ENCODE results near the gene DAB2IP.

Gene DAB2IP

GRCh38 chr9:121801579-121801978, 150.1 kb downstream of the DAB2IP start:
- Histone ChIP-seq H3K4me3 (ENCODE audit: insufficient read depth, low read length, poor library complexity, severe bottlenecking) (no peak overlapping the region), H3F3A (ENCODE audit: insufficient read depth) (no peaks in the 10 kb centered on the region), H3K27ac (ENCODE audit: low read depth, low read length) (no peak overlapping the region), H3K36me3 (ENCODE audit: low read length) (no peaks in the 10 kb centered on the region), H3K9me2 (replicated peaks; ENCODE audit: insufficient read depth, low read length) (no peaks in the 10 kb centered on the region), H2AFZ (ENCODE audit: low read depth, low read length, severe bottlenecking) (no peak overlapping the region), H4K20me1 (ENCODE audit: low read depth, low read length) (no peaks in the 10 kb centered on the region), H3K79me2 (ENCODE audit: insufficient read depth, low read length) (no peaks in the 10 kb centered on the region), H3K27me3 (ENCODE audit: low read length) (no peaks in the 10 kb centered on the region), H3K9me3 (ENCODE audit: insufficient read depth, low read length) (no peaks in the 10 kb centered on the region), H3K9ac (ENCODE audit: low read length) (no peak overlapping the region), H3K4me2 (ENCODE audit: low read depth, low read length, poor library complexity, severe bottlenecking) (no peak overlapping the region)
- TF ChIP-seq EZH2phosphoT487 (conservative IDR thresholded peaks at IDR 0.05; ENCODE audit: low read length) (no peak), CTCF (IDR thresholded peaks at IDR 0.05; ENCODE audit: insufficient read depth, low read length, poor library complexity, severe bottlenecking) (no peak)

- no peaks in the 10 kb centered on the region for H3F3A ChIP-seq (ENCODE audit: insufficient read depth)
- H3K9ac ChIP-seq (ENCODE audit: low read length), result no peak overlapping the region
- H4K20me1 ChIP-seq (ENCODE audit: low read depth, low read length), result no peaks in the 10 kb centered on the region
- no peaks in the 10 kb centered on the region for H3K9me2 ChIP-seq (replicated peaks; ENCODE audit: insufficient read depth, low read length)
- TF ChIP-seq EZH2phosphoT487 (conservative IDR thresholded peaks at IDR 0.05; ENCODE audit: low read length), result no peak
- no peak overlapping the region for H3K27ac ChIP-seq (ENCODE audit: low read depth, low read length)
- no peaks in the 10 kb centered on the region for H3K36me3 ChIP-seq (ENCODE audit: low read length)
- H3K4me2 ChIP-seq (ENCODE audit: low read depth, low read length, poor library complexity, severe bottlenecking), result no peak overlapping the region
- H3K27me3 ChIP-seq (ENCODE audit: low read length), result no peaks in the 10 kb centered on the region
- no peaks in the 10 kb centered on the region for H3K79me2 ChIP-seq (ENCODE audit: insufficient read depth, low read length)
- H2AFZ ChIP-seq (ENCODE audit: low read depth, low read length, severe bottlenecking), result no peak overlapping the region
- H3K9me3 ChIP-seq (ENCODE audit: insufficient read depth, low read length), result no peaks in the 10 kb centered on the region
- H3K4me3 ChIP-seq (ENCODE audit: insufficient read depth, low read length, poor library complexity, severe bottlenecking), result no peak overlapping the region
Observed at GRCh38 chr9:121802753-121803152, 151.3 kb downstream of the DAB2IP start.

DNA sequence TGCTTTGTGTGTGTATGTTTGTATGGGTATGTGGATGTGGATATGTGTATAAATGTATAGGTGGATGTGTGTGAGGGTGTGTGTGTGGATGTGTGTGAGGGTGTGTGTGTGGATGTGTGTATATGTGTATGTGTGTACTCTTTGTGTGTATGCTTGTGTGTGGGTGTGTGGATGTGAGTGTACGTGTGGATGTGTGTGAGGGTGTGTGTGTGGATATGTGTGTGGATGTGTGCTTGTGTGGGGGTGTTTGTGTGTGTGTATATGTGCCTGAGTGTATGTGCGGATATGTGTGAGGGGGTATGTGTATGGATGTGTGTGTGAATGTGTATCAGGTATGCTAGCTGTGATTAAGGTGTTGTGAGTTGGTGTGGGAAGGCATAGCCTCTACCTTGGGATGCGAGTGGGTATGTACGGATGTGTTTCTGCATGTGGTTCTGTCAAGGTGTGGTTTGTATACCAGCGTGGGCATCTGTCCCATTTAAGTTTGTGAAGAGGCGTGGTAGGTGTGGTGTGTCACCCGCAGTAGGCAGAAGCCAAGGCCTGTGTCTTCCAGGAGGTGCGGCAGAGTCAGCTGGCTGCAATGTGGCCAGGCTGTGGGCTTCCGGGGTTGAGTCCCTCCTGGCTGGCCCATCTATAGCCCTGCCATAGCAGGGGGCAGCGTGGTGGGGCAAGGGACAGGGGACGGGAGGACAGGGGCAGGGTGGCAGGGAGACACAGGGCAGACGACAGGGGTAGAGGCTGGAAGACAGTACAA, 155.8 kb downstream of the DAB2IP start:
- no peaks in the 10 kb centered on the region for H3K79me2 ChIP-seq (ENCODE audit: insufficient read depth, low read length)
- H3K4me3 ChIP-seq (ENCODE audit: insufficient read depth, low read length, poor library complexity, severe bottlenecking), result no peak overlapping the region
- H3K9me3 ChIP-seq (ENCODE audit: insufficient read depth, low read length), result no peaks in the 10 kb centered on the region
- H3K36me3 ChIP-seq (ENCODE audit: low read length), result no peaks in the 10 kb centered on the region
- H3K27ac ChIP-seq (ENCODE audit: low read depth, low read length), result no peak overlapping the region
- H4K20me1 ChIP-seq (ENCODE audit: low read depth, low read length), result no peaks in the 10 kb centered on the region
- no peaks in the 10 kb centered on the region for H3K9me2 ChIP-seq (replicated peaks; ENCODE audit: insufficient read depth, low read length)
- no peaks in the 10 kb centered on the region for H3K27me3 ChIP-seq (ENCODE audit: low read length)
- no peak overlapping the region for H2AFZ ChIP-seq (ENCODE audit: low read depth, low read length, severe bottlenecking)
- no peak overlapping the region for H3K9ac ChIP-seq (ENCODE audit: low read length)
- TF ChIP-seq EZH2phosphoT487 (conservative IDR thresholded peaks at IDR 0.05; ENCODE audit: low read length), result no peak
- TF ChIP-seq CTCF (IDR thresholded peaks at IDR 0.05; ENCODE audit: insufficient read depth, low read length, poor library complexity, severe bottlenecking), result no peak
- H3F3A ChIP-seq (ENCODE audit: insufficient read depth), result no peaks in the 10 kb centered on the region
- no peak overlapping the region for H3K4me2 ChIP-seq (ENCODE audit: low read depth, low read length, poor library complexity, severe bottlenecking)

DNA sequence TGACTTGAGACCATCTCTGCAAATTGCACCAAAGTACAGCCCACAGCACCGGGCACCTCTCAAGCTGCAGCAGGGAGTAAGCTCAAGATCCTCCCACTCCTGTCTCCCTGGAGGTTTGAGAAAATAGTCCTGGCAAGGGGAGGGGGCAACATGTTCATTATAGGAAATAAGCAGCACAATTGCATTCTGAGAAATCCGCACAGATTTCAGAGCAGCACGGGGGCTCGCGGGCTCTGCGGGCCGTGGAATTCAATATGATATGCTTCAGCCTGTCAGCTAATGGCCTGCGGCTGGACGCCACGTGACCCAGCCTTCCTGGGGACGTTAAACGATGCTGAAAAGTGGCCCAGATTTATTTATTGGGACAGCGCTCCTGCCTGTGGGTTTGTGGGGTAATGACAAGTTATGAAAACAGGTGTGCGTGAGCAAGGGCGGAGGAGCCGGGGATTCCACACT, 156.4 kb downstream of the DAB2IP start:
- Histone ChIP-seq H3K9me2 (replicated peaks; ENCODE audit: insufficient read depth, low read length) (no peaks in the 10 kb centered on the region), H3K9me3 (ENCODE audit: insufficient read depth, low read length) (no peaks in the 10 kb centered on the region), H3K27me3 (ENCODE audit: low read length) (no peaks in the 10 kb centered on the region), H3K79me2 (ENCODE audit: insufficient read depth, low read length) (no peaks in the 10 kb centered on the region), H3K4me2 (ENCODE audit: low read depth, low read length, poor library complexity, severe bottlenecking) (no peak overlapping the region), H4K20me1 (ENCODE audit: low read depth, low read length) (no peaks in the 10 kb centered on the region), H3K9ac (ENCODE audit: low read length) (no peak overlapping the region), H2AFZ (ENCODE audit: low read depth, low read length, severe bottlenecking) (no peak overlapping the region), H3F3A (ENCODE audit: insufficient read depth) (no peaks in the 10 kb centered on the region), H3K4me3 (ENCODE audit: insufficient read depth, low read length, poor library complexity, severe bottlenecking) (no peak overlapping the region), H3K27ac (ENCODE audit: low read depth, low read length) (no peak overlapping the region), H3K36me3 (ENCODE audit: low read length) (no peaks in the 10 kb centered on the region)
- TF ChIP-seq CTCF (IDR thresholded peaks at IDR 0.05; ENCODE audit: insufficient read depth, low read length, poor library complexity, severe bottlenecking) (no peak), EZH2phosphoT487 (conservative IDR thresholded peaks at IDR 0.05; ENCODE audit: low read length) (no peak)
